ENCODE results near the gene USP11.

The USP11 gene

DNA sequence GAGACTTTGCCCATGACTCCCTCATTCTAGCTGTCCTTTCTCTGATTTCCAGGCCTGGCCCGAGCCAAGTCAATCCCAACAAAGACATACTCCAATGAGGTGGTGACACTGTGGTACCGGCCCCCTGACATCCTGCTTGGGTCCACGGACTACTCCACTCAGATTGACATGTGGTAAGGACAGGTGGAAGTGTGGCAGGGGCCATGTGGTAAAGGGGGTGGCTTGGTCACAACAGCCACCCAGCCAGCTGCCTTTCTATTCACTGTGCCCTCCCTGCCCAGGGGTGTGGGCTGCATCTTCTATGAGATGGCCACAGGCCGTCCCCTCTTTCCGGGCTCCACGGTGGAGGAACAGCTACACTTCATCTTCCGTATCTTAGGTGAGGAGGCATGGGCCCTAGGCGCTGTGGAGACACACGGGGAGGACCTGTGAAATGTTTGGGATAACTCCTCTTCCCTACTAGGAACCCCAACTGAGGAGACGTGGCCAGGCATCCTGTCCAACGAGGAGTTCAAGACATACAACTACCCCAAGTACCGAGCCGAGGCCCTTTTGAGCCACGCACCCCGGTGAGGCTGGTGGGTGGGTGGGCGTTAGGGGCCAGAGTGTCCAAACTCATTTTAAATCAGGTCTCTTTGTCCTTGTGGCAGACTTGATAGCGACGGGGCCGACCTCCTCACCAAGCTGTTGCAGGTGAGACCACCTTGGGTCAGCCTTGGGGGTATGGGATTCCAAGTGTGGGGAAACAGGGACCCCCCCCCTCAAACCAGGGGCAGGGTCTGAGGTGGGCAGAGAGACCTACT, 6.1 kb upstream of the USP11 start:
- no peak for DNase-seq

DNA sequence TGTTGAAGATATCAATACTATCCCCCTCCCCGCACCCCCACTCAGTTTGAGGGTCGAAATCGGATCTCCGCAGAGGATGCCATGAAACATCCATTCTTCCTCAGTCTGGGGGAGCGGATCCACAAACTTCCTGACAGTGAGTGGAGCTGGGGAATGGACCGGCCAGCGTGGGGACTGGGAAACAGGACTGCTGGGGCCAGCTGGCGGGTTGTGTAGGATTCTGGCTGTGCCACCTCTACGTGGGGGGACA, 5.5 kb upstream of the USP11 start:
- DNase-seq, result no peak

DNA sequence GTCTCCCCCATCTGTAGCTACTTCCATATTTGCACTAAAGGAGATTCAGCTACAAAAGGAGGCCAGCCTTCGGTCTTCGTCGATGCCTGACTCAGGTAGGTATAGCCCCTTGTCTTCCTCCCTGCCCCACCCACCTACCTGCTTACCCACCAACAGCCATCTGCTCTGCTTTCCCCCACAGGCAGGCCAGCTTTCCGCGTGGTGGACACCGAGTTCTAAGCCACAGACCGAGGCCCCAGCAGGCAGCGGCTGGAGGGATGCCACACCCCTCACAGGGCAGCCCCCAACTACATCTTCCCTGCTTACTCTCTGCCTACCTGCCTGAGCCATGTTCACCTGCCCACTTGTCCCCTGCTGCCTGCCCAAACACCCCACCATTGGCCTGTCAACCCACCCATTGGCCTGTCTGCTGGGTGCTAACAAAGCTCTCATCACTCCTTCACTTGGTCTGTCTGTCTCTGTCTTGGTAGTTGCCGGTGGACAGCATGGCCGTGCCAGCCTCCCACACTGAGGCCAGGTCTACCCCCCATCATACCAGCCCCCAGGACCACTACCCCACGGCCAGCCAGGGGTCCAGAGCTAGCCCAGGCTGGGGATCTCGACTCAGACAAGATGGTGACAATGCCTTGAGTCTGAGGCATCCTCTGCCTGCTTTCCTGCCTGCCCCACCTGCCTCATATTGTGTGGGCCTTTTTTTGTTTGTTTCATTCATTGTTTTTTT, 4.1 kb upstream of the USP11 start:
- no peak for DNase-seq

DNA sequence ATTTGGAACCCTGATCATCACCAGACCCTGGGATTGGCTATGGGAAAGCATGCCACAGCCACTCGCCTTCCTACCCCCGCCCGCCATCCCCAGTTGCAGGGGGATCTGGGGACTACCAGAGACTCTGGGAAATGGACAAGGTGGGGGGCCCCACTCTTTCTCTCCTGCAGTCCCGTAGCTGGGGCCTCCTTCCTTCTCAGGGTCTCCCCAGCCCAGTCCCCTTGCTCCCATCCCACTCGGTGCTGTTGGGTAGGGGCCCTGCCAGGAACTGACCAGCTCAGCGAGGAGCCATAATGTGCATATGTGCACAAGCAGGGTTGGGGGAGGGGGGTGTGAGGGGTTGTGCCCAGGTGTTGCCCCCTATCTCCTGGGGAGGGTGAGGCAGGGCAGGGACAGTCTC, 3.4 kb upstream of the USP11 start:
- DNase-seq, result no peak

DNA sequence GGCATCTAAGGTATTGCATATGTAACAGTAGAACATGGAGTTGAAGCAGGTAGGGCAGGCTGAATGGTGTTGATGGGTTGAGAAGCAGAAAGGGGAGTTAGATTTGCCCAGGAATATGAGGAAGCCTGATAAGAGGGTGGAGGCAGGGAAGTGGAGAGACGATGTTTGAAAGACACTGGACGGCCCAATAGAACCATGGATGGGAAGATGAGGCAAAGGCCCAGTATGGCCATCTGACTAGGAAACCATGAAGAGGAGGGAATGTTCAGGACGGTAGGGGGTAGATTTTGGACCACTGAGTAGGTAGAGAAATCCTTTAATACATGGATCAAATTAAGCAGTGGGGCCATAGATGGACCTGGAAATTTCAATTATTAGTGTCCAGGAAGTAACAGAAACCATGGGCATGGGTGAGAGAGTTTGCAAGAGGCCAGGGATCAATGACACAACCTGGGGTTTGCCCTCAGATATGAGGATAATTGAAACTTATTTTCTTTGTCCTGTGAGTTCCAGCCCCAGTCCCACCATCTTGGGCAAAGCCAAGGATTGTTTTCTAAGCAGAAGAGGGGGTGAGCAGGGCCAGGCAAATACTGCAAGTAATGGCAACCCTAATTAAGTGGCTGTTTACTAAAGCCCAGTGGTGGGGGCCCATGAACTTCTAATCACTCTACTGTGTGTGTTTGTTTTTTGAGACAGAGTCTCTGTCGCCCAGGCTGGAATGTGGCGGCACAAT, 2.5 kb upstream of the USP11 start:
- DNase-seq, result no peak

DNA sequence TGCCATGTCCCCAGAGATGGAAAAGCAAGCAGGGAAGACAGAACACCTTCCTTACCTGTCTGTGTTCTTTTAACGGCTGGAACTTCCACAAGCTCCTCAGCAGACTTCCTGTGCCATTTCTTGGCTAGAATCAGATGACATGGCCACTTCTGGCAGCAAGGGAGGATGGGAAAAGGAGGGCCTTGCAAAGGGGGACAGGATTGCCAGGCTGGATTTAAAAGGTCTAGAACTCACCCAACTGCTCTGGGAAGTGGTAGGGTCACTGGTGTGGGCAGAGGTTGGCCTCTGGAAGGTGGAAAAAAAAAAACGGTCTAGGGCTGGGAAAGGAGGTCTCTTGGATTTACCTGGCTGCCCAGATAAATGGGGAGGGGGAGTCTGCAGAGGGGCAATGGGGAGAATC, 1.6 kb upstream of the USP11 start:
- no peak for DNase-seq

DNA sequence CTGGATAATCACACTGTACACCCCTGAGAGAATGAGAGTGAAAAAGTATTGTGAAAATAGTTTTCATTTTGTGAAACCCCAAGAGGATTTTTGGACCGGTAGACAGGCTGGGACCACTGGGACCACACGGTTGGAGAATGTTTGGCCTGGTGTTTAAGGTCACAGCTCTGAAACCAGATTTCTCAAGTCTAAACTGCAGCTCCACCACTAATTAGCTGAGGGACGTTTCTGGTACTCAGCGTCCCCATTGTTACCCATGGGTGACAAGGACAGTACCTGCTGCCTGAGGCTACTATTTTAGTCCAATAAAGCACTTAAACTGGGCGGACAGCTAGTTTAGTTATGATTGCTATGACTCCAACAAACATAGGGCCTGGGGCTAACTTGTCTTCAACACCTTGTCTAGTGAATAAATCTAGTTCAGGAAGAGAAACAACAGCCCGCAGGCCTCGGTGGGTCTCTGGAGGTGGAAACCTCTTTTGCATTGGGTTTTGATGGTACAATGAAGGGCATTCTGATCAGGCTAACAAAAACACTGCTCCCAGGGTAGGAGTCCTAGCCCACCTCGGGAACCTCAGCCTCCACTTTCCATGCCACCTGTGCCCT, 509 bp upstream of the USP11 start:
- DNase-seq, result no peak

DNA sequence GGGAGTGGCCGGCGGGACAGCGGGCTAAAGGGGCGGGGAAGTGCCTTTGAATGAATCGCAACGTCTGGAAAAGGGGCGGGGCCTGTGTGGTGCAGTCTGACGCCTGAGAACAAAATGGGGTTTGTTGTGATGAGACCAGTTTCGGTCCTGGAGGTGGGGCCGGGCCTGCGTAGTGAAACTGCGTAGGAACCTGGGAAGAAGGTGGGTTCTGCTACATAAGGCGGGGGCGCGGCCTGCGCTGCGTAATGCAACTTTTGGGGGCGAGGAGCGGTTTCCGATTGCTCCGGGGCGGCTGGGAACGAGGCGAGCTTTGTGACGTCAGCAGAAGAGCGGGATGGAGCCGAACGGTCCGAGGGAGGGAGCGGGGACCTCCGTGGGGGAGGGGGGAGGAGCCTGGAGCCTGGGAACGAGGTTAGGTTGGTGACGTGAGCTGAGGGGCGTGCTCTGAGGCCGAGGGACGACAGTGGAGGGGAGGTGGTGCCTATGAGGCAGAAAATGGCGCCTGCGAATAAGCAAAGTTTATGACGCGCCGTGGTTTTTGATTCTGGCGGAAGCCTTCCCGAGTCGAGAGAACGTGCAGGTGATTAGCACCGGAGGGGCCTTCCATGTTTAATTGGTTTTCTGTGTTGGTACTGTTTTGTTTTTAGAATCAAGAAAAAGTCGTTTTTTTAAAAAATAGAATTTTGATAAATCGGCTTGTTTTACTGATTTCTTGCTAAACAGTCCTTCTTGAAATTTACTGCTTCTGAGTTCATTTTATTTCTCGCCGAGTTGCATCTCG, 714 bp downstream of the USP11 start:
- peak; percentile 93 for DNase-seq

DNA sequence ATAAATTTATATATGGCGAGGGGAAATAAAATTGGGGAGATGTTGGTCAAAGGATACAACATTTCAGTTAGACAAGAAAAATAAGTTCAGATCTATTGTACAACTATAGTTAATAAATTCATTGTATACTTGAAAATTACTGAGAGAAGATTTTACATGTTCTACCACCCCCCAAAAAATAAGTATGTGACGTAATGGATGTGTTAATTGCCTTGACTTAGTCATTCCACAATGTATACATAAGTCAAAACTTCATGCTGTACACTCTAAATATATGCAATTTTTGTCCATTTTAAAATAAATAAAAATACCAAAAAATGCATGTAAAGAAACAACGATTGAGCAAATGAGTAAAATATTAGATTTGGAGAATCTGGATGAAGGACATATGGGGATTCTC, 1.8 kb downstream of the USP11 start:
- DNase-seq, result no peak

DNA sequence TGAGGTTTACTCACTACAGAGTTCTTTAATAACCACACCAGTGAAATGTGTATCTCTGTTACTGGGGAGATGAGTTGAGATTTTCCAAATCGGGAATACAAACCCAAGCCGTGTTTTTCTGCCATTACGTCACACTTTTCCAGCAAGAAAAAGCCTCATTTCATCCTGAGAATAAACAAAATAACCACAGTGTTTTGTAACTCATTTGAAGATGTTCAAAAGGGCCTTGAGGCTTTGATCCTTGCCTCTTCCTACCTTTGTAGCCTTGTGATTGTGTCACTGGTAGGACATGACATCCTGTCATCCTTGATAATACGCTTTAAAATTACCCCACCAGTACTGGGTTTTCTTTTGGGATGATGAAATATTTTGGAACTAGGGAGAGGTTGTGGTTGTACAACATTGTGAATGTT, 2.9 kb downstream of the USP11 start:
- no peak for DNase-seq

DNA sequence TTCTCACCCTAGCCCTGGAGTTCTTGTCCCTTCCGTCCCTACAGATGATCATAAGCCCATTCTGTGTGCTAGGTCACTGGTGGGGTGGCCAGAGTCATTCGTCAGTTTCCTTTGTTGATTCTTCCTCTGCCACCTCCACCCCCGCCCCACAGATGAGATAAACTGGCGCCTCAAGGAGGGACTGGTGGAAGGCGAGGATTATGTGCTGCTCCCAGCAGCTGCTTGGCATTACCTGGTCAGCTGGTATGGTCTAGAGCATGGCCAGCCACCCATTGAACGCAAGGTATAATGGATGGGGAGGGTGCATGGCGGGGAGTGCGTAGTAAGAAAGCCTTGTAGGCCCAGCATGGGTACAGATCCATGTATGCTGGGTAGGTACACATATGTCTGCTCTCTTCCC, 6.4 kb downstream of the USP11 start:
- DNase-seq, result peak; percentile 49

DNA sequence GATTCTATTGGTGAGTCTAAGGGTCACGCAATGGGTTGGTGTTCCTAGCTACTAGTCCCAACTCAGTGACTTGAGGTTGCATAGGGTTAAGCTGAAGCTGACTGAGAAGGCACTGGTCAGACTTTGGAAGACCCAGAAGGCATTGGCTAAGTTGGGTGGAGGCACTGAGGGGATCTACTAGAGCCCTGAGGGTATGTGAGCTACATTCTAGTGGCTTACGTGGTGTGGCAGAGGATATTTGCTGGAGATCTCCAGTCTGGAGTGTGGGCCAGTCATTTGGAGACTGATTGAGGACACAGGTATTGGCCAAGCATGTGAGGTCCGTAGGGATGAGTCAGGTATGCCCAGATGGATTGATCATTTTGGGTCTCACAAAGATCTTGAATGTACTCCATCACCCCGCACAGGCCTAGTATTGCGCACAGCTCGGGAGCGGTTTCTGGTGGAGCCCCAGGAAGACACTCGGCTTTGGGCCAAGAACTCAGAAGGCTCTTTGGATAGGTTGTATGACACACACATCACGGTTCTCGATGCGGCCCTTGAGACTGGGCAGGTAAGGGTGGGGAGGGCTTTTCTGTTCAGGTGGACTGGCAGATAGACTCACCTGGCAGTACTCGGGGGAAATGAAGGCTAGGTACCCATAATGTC, 7.2 kb downstream of the USP11 start:
- DNase-seq, result peak; percentile 45

DNA sequence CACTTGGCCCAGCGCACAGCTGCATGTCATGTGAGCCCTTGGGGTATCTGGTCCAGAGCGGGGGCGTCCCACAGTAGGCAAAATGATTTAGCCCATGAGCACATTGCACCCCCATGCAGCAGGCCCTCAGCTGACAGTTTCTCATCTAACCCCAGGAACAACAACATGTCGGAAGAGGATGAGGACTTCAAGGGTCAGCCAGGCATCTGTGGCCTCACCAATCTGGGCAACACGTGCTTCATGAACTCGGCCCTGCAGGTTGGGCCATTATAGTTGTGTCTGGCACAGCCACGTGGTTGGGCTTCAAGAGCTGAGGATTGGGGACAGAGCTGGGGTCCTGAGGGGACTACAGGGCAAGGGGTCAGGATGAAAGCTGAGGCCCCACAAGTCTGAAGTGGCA, 7.8 kb downstream of the USP11 start:
- peak; percentile 49 for DNase-seq

DNA sequence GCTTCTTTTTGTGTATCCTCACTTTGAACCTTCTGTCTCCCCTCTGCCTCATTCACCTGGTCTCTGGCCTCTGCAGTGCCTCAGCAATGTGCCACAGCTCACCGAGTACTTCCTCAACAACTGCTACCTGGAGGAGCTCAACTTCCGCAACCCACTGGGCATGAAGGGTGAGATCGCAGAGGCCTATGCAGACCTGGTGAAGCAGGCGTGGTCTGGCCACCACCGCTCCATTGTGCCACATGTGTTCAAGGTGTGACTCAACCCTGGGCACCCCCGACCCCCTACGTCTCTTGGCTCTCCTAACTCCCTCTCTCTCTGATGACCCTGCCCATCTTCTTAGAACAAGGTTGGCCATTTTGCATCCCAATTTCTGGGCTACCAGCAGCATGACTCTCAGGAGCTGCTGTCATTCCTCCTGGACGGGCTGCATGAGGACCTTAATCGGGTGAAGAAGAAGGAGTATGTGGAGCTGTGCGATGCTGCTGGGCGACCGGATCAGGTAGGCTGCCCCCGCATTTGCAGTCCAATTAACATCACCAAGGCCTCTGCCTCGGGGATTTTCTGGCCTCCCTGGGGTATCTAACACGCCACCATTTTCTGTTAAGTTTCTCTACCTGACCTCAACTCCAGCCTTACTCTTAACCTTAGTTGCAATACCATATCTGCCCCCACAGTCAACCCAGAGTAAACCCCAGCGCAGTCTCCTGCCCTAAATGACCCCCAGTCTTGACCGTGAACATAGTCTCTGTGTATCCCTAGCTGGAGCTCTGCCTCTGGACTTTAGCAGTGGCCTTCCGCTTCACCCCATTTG, 8.6 kb downstream of the USP11 start:
- peak; percentile 11 for DNase-seq

DNA sequence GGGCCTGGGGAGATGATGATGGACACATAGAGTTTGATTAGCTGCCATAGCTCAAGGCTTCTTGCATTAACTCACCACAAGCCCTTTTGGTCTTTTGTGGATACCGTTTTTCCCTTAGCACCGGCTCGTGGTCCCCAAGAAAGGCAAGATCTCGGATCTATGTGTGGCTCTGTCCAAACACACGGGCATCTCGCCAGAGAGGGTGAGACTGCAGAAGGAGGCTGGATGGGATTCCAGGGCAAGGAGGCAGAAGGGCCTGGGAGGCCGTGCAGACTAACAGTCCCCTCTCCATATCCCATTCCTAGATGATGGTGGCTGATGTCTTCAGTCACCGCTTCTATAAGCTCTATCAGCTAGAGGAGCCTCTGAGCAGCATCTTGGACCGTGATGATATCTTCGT, 9.5 kb downstream of the USP11 start:
- no peak for DNase-seq

DNA sequence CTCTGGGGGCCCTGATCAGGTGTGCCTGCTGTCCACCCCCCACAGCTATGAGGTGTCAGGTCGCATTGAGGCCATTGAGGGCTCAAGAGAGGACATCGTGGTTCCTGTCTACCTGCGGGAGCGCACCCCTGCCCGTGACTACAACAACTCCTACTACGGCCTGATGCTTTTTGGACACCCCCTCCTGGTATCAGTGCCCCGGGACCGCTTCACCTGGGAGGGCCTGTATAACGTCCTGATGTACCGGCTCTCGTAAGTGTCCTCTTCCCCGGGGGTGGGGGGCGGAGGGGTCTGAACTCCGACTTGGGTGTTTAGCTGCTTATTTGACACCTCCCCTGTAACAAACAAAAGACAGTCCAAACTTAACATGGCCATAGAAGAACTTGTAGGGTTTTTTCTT, 10.5 kb downstream of the USP11 start:
- no peak for DNase-seq

DNA sequence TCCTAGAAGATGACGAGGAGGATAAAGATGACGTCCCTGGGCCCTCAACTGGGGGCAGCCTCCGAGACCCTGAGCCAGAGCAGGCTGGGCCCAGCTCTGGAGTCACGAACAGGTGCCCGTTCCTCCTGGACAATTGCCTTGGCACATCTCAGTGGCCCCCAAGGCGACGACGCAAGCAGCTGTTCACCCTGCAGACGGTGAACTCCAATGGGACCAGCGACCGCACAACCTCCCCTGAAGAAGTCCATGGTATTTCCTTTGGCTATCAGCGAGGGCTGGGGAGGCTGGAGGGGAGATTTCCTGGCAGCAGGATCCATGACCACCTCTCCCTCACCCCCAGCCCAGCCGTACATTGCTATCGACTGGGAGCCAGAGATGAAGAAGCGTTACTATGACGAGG, 11.9 kb downstream of the USP11 start:
- DNase-seq, result no peak

DNA sequence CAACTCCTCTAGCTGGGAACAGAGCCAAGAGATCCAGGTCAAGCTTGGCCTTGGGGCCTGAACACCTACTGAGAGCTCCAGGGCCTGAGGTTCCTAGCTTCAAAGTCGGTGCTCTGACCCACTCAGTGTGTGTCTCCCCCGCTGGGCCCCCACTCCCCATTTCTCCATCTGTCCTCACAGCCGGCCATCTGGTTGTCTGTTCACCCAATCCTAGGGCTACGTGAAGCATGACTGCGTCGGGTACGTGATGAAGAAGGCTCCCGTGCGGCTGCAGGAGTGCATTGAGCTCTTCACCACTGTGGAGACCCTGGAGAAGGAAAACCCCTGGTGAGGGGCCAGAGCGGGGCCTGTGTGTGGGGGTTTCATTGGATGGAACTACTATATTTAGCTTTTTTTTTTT, 12.3 kb downstream of the USP11 start:
- no peak for DNase-seq

DNA sequence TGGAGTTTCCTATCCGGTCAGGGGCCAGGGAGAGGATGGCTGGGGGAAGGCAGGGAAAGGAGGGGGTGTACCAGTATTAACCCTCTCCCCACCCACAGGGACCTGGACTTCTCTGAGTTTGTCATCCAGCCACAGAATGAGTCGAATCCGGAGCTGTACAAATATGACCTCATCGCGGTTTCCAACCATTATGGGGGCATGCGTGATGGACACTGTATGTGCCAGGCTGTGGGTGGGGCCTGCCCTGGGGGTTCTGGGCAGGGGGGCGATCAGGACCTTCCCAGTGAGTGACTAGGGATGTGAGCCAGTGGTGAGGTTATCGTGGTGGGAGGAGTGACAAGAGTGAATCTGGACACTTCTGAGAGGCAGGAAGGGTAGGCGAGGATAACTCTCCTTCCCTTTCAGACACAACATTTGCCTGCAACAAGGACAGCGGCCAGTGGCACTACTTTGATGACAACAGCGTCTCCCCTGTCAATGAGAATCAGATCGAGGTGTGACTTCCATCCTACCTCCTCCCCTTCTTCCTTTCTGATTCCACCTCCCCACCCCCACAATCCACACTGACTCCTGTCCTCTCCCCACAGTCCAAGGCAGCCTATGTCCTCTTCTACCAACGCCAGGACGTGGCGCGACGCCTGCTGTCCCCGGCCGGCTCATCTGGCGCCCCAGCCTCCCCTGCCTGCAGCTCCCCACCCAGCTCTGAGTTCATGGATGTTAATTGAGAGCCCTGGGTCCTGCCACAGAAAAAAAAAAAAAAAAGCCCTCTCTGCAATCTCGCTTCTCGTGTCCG, 14.6 kb downstream of the USP11 start:
- DNase-seq, result no peak

DNA sequence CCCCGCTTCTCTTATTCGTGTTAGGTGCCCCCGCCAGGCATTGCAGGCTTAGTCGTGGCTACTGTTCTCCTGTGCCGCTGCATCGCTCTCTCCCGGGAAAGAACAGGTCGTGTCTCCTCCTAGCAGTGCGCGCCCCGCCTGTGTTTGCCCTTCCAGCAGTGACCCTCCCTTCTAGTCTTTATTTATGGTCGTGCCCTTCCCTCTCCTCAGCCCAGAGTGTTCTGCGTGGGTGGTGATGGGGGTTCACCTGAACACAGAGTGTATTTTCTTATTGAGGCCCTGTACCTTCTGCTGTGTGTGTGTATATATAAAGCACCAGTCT, 15.2 kb downstream of the USP11 start:
- no peak for DNase-seq

DNA sequence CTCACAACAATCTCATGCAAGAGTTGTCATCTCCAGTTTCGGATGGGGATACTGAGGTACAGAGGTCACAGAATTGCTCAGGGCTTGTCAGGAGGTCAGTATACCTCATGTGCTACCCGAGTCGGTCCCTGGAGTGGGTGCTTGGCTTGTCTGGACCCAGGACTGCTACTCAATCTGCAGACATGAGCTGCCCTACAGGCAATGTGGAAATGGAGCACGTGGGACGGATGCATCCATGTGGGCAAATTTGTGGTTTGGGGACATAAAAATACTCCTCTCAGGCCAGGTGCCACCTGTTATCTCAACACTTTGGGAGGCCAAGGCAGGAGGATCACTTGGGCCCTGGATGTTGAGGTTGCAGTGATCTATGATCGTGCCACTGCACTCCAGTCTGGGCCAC, 15.8 kb downstream of the USP11 start:
- DNase-seq, result no peak

Measured in activated CD8-positive, alpha-beta memory T cell treated with anti-CD3 and anti-CD28 coated beads for 24 hours (primary cell).